Activated CD4-positive, CD25-positive, alpha-beta regulatory T cell treated with anti-CD3 and anti-CD28 coated beads, Interleukin-2, amount 50 U/mL, for 16 hours (primary cell): ENCODE results near the gene LRMDA.

Experiments used
- DNase-seq: peaks from one replicate; pipeline ENCODE4 v3.0.0-alpha.2; 2020; ENCODE audit warnings: low read depth, low spot score

The LRMDA gene

DNA sequence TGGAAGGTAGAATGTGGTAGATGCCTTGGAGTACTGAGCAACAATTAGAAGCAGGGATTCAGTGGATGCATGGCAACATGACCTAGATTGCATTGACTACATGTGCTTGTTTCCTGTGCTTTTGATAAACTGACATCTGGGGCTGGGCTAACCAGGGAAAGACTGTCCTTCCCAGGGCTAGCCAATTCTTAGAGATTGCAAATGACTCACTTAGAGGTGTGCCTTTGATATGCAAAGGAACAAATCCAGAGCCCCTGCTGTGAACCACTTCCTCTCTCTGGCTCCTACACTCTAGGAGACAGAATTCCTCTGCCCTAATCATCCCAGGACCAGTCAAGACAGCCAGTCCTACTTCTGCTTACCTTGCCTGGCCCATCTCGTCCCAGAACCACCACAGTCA lies 651.5 kb downstream of the LRMDA start:
- no peak for DNase-seq

DNA sequence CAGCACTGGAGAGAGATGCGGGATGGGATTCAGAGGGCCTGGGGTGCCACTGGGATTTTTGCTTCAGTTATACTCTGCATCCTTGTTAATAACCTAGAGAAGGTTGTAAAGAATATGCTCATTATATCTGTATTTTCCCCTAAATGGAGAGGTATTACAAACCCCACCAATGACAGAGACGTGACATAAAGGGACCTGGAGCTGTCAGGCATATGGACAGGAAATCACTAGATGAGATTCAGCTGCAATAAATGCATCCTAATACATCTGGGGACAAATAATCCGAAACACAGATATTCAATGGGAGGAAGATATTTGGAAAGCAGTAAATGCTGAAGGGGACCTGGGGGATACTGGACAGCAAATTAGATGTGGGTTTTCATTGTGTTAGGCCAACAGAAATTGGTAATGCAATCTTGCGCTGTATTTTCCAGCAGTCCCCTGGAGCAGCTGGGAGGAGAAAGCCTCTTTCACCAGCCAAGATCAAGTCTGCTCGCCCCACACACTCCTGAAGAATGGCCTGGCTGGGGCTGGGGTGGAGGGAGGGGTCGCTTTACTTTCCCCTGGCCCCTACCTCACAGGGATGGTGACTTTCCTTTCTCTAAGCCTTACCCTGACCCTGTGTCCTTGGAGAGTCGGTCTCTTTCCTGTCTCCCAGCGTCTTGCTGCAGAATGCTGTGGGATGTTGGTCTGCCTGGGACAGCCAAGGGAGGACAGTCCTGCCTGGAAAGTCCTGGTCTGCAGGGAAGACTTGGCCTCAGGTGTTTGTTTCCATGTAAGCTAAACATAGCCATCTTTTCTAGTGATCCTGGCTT lies 653.8 kb downstream of the LRMDA start:
- DNase-seq: no peak

DNA sequence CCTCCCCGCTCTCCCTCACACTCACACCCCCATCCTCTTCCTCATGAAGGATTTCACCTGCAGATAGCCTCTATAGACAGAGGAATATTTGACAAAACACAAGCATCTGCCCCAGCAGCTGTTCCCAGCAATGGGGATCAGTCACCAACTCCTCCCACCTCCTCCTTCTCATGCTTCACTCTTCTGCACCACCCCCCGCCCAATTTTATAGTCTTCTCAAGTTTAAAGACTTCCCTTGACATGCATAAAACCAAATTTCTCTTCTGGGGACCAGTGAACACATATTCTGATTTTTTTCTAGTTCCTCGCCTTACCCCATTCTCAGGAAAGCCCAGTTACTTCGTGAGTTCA lies 654.4 kb downstream of the LRMDA start:
- no peak for DNase-seq

DNA sequence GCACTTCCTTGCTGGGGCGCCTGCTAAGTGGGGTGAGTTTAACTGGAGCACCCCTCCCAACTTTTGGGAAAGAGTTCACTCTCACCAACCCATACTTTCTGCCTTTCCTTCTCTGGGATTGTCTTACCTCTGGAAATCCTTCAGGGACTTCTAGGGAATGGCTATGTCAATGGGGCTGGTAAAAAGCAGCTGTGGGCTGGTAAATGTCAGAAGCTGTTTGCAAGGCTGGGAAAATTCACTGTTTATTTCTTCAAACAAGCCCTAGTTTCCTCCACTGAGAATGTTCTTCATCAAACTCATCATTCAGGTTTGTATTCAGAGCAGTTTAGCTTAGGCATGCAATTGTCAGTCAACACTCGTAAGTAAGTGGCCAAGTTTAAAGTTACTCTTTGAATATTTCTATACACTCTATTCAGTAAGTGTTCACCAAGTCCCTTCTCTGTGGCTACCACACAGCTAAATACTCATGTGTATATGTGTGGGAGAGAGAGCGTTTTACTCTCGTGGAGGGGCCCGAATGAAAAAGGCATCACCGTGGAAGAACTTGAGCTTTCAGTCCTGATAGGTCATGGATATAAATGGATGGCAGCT lies 654.8 kb downstream of the LRMDA start:
- no peak for DNase-seq

DNA sequence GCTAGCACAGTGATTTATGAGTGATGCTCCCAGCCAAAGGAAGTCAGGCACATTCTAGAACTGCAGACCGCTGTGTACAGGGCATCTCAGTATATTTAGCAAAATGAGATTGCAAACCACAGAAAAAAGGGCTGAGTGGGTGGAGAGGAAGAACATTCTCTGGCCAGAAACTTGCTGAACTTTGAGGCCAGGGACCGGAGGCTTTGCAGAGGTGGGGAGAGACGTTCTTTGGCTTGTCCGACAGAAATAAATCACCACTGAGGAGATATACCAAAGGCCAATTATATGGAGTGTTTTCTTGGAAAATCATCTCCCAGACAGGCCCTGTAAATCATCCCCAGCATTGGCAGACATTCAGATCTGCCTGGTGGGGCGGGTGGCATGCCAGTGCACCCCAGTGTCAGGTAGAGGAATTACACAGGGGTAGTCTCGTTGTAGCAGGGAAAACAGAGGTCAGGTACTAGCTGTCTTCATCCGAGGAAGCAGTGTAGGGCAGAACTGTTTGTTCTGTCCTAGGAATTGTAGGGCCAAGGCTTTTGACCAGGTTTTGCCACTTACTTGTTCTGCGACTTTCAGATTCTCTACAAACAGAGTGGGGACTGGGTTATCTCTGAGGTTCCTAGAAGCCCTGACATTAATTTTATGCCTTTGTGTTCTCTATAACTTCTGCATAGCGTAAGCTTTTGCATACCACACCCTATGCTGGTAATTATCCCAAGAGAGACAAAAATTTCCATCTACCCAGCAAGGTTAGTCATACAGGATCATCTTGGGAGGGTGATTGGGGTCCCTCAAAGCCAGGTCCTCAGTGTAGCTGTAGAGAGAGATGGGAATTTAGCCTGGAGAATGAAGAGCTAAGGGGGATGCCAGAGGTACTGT lies 655.6 kb downstream of the LRMDA start:
- no peak for DNase-seq

DNA sequence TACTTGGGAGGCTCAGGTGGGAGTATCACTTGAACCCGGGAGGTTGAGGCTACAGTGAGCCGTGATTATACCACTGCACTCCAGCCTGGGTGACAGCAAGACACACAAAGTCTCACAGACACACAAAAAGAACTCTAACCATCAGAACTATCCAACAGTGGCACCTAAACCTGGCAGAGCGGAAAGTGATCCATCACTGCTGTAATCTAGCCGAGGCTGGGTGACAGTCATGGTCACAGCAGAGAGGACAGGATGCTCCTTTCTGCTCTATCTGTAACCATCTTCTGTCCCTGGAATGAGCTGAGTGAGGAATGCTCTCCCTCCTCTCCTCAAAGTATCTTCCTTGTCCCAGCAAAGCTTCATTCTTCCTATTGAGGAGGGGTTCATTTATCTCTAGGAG lies 656.6 kb downstream of the LRMDA start:
- no peak for DNase-seq

DNA sequence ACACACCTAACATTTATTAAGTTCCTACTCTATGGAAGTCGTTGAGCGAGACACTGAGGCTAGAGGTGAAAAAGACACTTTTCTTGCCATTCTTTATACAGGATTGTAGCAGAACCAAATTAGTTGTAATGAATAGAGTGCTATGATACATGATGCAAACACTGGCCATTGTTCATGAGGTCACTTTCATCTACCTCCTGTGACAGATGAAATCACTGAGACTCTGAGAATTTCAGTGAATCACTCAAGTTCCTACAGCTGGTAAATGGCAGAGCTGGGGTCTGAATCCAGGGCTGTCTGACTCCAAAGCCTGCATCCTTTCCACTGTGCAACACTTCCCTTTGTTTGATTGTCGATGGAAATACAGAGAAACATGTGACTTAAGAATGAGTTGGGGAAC lies 657.6 kb downstream of the LRMDA start:
- DNase-seq: no peak

DNA sequence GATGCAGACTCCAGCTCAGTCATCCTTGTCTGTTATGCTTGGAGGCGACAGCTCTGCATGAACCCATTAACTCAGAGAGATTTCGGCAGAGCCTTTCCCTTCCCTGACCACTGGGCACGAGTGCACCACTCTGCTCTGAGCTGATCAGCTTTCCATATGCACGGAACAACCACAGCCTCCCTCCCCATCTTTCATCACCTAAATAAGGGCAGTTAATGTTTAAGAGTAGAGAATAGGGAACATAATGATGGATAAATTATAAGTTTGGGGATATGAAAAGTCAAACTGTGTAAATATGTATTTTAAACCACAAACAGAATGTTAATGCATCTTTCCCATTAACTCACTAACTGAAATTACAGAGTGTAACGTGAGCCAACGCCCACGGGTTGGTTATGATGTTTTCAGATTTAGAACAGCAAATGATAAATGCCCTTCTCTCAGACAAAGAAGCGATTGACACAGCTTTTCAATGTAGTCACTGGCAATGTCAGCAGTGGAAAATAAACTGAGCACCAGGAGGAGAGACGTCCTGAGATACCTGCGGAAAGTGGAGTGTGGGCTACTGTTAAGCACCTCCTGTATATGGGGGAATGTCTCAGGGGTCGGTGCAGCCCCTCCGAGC lies 658.2 kb downstream of the LRMDA start:
- DNase-seq: no peak

DNA sequence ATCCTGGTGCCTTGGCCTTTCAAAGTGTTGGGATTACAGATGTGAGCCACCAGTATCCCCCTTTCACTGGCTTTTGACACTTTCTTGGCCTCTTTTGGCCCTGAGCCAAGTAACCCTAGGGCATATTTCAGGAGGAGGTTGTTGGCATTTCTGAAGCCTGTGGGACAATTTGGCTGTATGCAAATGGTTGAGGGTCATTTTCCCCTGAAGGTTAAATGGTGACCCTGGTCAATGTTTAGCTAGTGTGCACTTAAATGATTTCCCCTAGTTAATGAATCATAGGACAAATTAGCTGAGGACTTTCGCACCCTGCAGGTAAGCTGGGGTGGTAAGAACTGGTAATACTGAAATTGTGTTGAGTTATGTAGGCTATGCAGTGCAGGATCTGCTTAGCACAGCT lies 660.5 kb downstream of the LRMDA start:
- no peak for DNase-seq

DNA sequence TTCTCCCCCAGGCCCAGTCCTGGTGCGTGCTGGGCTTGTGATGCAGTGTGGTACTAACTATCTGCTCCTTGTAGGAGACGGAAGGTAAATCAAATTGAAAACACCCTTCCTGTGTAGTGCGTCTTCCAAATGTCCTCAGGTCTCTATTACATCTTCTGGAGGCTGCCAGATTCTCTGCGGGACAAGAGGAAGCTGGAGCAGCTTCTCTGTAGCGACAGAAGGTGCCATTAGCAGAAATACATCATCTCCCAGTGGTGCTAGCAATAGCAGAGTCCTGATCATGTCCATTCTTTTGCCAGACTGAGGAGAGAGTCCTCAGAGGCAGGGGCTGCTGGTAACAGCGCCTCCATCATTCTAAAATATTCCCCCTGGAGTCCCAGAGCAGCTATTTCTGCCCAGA lies 675.2 kb downstream of the LRMDA start:
- DNase-seq: no peak

DNA sequence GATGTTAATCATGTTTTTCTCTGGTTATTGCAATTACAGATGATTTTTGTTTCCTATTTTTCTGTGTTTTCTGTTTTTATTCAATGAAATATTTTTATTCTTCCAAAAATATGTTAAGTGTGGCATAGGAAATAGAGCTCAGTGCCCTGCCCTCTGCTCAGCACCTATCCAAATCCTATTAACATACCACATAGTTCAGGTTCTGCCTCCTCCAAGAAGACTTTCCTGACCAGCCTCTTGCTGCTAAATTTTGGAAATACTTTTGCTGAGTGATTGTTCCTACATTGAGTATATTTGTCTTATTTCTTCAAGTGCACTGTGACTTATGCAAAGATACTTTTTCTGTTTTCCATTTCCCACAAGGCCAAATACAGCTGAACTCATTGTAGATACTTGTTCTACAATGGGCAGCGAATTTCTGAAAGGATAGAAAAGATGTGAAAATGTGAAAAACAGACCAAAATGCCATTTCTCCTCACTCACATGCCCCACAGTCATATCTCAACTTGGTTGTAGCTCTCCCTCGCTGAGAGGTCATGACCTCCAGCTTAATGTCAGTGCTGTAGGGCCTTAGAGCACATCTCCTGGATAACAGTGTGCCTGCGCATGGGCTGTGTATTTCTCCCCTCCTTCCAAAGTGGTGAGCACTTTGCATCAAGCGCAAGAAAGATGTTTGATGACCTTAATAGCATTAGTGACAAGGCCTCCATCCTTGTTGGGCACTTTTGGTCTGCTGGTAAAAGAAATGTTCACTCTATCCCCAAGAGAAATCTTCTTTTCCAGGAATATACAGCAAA lies 677.3 kb downstream of the LRMDA start:
- DNase-seq: no peak

DNA sequence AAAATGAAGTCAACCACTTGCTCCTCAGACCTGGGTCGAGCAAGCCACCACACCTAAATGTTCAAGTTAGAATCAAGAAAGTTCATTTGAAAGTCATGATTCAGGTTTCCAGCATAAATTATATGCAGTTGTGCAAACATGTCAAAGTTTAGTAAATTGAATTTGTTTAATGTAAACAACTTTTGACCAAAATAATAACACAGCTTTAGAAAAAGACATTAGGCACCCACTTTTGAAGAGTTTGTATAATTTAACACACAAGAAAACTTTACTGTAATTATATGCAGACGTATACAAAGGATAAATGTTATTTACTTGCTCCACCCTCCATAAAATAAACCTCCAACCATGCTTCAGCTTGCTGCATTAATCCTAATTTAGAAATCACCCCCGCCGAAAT lies 680.0 kb downstream of the LRMDA start:
- DNase-seq: no peak

DNA sequence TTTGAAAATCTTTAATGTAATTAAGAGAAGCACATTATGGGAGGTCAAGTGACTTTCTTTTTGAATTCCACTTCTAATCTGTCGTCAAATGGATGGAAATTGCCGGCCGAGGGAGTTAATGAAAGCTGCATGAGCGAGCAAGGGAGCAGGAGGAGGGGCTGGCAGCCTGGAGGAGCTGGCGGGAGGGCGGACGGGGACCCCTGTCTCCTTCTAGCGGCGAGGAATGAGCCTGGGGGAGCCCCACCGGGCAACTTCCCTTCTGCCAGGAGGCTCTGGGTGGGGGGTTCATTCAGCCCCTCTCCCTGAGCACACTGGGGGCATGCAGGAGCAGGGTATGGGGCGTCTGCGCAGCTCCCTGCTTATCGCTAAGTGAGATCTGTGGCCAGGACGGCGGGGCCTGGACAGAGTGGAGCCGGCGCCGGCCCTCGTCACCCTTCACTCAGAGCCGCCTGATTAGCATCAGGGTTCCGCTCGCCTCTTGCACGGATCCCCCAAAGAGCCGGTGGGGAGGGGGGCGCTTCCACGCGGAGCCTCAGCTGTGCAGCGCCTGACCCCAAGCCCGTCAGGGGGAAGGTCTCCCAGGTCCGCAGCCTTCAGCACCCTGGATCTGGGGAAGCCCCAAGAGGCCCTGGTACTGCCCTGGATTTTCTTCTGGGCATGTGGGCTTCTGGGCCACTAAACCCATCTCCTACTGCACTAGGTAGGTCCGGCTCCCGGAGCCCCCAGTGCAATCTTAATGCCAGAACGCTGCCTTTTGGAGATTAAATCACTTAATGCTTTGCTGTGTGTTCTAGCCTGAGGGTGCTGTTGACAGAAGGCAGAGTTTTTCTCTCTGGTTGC lies 680.8 kb downstream of the LRMDA start:
- no peak for DNase-seq

DNA sequence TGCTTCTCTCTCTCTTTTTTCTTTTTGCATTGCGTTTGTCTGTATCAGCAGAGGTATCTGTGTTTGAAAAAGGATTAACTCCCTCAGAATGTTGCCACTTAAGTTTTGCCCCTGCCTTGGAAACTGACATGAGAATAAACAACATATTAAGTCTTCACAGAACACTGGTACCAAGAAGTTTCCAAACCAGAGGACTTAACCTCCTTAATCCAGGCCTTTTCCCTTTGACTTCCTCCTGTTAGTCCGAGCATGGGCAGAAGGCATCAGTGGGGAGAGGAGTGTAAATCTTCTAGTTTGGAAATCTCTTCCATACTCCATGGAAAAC lies 681.4 kb downstream of the LRMDA start:
- DNase-seq: no peak

DNA sequence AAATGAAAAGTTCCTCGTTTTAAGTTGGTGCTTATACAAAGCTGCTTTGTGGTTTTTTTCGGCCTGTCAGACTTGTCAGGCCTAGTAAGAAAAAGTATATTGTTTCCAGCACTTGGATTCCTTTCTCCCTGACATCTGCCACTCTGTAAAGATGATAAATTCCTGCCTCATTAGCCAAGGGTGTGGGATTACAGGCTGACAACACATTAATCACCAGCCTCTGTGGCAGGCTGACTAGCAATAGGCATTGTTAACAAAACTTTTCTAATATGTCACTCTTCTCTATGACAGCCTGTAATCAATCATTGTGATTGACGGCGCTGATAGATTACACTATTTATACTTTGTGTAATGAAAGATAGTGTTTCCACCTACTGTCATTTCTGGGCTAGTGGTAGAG lies 682.5 kb downstream of the LRMDA start:
- no peak for DNase-seq

DNA sequence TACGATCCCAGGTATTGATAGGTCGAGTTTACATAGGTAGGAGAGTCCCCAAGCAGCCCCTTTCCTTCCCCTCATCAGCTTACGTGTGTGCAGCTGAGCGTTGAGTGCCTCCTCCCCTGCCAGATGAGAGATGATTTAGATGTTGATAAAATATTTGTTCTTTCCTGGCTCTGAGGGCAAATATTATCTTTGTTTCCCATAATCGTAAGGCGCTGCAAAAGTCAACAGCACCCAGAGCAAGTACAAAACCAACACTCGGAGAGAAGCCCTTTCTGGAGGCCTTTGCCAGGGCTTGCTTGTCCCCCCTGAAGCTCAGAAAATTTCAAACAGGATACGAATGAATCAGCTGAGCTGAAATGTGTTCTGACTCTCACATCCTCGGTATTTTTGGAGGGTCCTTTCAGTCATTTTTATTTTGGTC lies 683.2 kb downstream of the LRMDA start:
- no peak for DNase-seq

DNA sequence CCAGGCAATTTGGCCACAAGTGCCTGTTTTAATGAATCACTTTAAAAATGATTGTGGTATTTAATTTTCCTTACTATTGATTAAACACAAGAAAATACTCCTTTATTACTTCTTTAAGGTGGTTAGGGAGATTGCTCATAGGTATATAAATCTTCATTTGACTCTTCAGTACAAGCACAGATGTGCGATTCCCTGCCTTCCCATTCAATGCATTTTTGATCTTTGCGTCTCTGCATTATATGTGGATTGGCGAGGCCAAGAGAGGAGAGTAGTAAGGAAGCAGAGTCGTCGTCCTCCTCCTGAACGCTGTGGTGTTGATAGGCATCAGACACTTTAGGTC lies 683.7 kb downstream of the LRMDA start:
- DNase-seq: no peak

DNA sequence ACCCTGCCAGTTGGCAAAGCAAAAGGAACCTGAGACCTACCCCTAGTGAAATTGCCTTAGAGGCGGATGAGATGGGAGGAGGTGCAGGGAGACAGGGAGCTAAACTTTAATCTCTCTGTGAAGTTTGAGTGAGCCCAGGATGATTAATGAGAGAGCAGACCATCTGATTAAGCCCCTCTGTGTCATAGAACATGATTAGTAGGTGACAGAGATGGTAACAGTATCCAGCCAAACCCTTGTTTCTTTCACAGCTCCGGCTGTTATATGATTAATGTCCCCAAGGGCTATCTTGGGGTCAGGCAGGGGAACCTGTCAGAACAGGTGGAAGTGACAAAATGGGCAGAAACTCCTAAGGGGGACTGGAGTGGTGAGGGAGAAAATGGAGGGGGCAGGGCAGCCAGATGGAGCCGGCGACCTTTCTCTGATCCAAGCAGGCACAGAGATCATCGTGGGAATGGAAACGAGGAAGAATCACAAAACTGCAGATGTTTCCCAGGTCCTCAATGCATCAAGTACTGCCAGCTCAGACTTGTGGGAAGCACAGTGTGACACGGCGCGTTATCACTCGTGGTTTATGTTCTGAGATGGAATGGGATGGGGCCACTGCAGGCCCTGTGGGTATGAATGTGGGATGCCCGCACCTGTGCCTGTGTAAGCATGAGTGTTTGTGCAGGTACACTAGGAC lies 684.2 kb downstream of the LRMDA start:
- no peak for DNase-seq

DNA sequence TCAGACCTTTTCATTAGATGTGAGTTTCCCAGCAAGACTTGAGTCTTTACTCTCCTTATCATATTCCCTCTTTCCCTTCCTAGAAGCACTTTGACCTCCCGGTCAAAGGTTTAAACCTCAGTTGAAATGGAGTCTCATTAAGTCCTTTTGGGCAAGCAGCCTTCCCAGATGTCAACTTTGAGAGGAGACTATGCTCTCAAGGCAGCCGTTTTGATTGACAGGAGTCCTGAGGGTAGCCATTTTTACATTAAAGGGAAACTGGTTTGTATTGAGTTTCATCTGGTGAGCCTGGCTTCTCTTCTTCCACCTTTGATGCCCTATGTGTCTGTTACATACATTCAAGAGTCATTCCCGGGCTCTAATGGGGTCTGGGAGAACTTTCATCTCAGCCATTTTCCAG lies 685.1 kb downstream of the LRMDA start:
- no peak for DNase-seq

DNA sequence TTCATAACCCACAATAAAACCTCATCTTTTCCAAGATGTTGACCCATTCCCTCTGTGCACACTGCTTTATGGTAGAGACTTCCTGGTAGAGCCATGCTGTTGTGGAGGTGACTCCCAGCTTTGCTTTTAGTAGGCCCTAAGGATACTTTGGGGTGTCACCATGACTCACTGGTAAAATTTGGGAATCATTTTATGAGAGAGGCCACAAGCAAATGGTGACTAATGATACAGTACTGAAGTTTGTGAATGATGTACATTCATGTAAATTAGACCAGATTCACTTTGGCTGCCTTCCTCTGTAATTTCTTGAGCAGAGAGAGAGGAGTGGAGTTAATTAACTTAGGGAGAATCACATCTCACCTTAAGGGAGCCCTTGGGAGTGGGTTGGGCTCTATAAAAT lies 686.5 kb downstream of the LRMDA start:
- DNase-seq: no peak
